GM10248 (cell line): ENCODE measurements around the gene MAP2K2.

Experiments used
- CTCF ChIA-PET: fragments of 300-600 bp; sonication (Branson Sonifier 250); formaldehyde crosslinking; extraction: SDS; loops from one replicate; lab custom pipeline; 2021; ENCODE audit warnings: antibody characterized with exemption; lab: Yijun Ruan, JAX
- POLR2A ChIA-PET: fragments of 350-650 bp; sonication (Branson Sonifier 250); formaldehyde crosslinking; extraction: SDS; loops from one replicate; lab custom pipeline; 2020; ENCODE audit warnings: antibody characterized with exemption; lab: Yijun Ruan, JAX
- DNase-seq: peaks from one replicate; pipeline ENCODE4 v3.0.0; 2012; ENCODE audit errors: extremely low spot score
- TF ChIP-seq, protein P1 (sequence below): IDR thresholded peaks from 2 replicates; pipeline ENCODE4 v1.5.1; 2012; ENCODE audit warnings: mild to moderate bottlenecking, low read depth; ENCODE audit errors: extremely low read depth, missing control alignments, control extremely low read depth

The MAP2K2 gene

DNA sequence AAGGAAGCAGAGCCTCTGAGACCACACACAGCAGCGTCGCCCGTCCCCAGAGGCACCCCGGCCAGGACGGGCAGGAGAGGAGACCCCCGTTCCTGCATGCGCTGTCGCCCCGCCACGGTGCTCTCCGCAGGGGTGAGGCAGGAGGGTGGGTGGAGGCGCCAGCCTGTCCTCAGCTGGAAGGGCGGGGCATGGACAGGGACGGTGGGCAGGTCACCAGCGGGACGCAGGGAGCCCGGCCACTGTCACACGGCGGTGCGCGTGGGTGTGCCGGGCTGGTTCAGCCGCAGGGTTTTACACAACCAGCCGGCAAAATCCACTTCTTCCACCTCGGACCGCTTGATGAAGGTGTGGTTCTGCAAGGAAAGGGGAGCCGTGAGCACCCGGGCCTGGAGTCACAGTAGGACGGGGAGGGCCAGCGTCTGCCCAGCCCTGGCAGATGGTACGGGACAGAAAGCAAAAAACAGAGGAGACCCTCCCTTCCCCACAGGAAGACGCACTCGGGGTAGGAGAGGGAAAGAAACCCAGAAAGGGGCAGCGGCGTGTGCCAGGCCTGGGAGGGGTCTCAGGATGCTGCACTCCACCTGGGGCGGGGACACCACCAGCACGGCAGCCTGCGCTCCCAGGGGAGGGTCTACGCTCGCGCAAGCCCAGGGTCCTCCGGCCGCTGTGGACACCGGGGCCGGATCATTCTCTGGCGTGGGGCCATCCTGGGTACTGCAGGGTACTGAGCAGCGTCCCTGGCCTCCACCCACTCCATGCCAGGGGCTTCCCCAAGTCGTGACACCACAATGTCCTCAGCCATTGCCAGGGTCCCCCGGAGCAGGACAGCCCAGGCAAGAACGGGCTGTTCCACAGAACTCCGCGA is 33.3 kb downstream of the MAP2K2 start:
- TF ChIP-seq, protein P1, sequence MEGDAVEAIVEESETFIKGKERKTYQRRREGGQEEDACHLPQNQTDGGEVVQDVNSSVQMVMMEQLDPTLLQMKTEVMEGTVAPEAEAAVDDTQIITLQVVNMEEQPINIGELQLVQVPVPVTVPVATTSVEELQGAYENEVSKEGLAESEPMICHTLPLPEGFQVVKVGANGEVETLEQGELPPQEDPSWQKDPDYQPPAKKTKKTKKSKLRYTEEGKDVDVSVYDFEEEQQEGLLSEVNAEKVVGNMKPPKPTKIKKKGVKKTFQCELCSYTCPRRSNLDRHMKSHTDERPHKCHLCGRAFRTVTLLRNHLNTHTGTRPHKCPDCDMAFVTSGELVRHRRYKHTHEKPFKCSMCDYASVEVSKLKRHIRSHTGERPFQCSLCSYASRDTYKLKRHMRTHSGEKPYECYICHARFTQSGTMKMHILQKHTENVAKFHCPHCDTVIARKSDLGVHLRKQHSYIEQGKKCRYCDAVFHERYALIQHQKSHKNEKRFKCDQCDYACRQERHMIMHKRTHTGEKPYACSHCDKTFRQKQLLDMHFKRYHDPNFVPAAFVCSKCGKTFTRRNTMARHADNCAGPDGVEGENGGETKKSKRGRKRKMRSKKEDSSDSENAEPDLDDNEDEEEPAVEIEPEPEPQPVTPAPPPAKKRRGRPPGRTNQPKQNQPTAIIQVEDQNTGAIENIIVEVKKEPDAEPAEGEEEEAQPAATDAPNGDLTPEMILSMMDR = no peak
- CTCF ChIA-PET = interaction anchor here (1.7 kb wide), 1 partner anchor 19 kb away, joined by 5 read pairs; no protein-coding TSS in a partner anchor
- DNase-seq = no peak
- POLR2A ChIA-PET = interaction anchor here (1.0 to 1.1 kb wide), 2 partner anchors 19 to 20 kb away, joined by 3 read pairs; no protein-coding TSS in a partner anchor

DNA sequence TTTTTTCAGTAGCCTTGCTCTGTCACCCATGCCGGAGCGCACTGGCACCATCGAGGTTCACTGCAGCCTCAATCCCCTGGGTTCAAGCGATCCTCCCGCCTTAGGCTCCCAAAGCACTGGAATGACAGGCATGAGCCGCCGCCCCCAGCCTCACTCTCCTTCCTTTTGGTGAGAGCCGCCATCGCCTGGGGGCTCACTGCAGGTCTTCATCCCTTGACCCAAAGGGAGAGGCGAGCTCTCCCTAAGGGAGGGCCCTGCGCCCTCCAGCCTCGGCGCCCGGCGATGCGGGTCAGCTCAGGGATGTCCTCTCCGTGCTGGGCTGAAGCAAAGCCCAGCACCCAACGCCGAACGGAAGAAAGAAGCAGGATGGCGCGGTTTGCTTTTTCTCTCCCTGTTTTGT is 34.0 kb downstream of the MAP2K2 start:
- ChIA-PET CTCF (interaction anchor here (0.8 kb wide), 1 partner anchor 284 kb away, joined by 3 read pairs; no protein-coding TSS in a partner anchor), POLR2A (no interaction called here)
- no peak for DNase-seq
- TF ChIP-seq, protein P1 = no peak

DNA sequence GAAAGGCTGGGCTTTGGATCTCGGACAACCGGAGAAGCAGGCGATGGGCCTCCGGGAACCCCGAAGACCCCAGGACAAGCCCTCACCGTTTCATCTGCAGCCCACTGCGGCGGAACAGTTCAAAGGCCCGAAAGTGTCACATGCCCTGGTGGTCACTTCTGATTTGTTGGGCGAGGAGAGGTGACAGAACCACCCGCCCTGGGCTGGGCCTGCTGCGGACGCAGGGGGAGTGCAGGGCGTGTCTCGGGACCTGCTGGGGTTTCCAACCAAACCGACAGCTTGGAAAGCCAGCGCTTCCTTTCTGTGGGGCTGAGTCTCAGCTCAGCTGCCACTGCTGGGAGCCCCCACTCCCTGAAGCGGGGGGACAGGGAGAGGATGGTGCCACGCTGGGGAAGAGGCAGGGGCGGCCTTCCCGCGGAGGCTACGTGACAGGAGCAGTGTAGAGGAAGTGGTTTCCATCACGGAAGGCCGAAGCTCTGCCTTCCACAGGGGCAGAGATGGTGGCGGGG is 34.5 kb downstream of the MAP2K2 start:
- POLR2A ChIA-PET = interaction anchor here (0.7 kb wide), 1 partner anchor 26 kb away, joined by 3 read pairs; no protein-coding TSS in a partner anchor
- CTCF ChIA-PET = interaction anchor here (0.8 kb wide), 1 partner anchor 285 kb away, joined by 3 read pairs; no protein-coding TSS in a partner anchor
- peak; percentile 56 for DNase-seq
- TF ChIP-seq, protein P1 = no peak

DNA sequence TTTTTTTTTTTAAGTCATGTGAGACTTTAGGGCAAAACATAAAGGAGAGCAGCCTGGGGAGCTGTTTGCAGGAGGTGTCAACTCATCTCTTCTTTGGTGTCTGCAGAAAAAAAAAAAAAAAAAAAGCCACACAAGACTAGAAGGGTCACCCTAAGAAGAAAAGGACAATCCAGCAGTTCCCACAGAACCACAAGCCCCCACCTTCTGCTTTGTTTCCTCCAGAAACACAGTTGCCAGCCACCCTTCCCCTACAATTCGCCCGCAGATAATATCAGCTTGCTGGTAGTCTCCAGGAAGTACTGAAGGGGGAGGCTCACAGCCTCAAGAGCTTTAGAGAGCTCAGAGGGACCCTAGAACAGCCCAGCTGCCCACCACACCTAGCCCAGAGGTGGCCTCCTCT is 34.9 kb downstream of the MAP2K2 start:
- TF ChIP-seq, protein P1 = no peak
- ChIA-PET CTCF (interaction anchor here (0.8 kb wide), 1 partner anchor 285 kb away, joined by 3 read pairs; no protein-coding TSS in a partner anchor), POLR2A (interaction anchor here (0.7 kb wide), 2 partner anchors 21 to 27 kb away, joined by 3 to 4 read pairs; no protein-coding TSS in a partner anchor)
- peak; percentile 32 for DNase-seq

DNA sequence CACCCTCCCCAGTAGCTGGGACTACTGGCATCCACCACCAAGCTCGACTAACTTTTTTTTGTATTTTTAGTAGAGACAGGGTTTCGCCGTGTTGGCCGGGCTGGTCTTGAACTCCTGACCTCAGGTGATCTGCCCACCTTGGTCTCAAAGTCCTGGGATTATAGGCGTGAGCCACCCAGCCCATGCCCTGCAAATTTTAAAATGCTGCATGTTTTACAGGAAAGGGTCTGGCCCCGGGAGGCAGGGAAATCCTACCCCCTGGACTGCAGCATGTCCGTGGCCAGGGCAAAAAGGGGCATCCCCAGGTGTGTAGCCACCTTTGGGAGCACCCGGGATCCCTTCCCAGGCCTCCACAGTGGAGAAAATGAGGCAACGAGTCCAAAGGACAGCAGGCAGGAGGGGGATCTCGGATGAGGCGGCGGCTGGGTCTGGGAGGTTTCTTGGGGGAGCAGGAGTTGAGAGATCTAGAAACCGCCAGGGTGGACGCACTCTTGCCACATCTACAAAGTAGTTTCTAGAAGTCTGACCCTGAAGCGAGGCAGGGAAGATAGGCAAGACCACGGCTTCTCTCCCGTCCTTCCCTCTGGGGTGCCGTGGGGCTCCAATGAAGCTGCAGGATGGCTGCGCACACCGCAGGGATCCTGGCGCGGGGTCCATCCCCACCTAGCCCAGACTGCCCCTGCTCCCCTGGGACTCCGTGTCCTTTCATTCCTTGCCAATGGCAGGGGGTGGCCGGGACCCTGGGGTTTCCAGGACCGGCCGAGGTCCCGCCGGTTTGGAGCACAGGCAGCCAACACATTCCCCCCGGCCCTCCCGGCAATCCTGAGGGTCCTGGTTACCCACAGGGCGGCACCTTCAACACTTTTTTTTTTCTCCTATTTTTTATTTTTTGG is 35.9 kb downstream of the MAP2K2 start:
- DNase-seq = no peak
- TF ChIP-seq, protein P1 = no peak
- ChIA-PET POLR2A (interaction anchor here (0.7 kb wide), 2 partner anchors 17 to 20 kb away, joined by 4 to 5 read pairs; no protein-coding TSS in a partner anchor), CTCF (interaction anchor here (1.3 kb wide), 1 partner anchor 16 kb away, joined by 4 read pairs; no protein-coding TSS in a partner anchor)
